Measurements from ENCODE around the gene MORN1. TPM values are rescaled to one million over a fixed set of nuclear protein-coding genes. Genes with fewer than 3 reads are reported as not detected.

The MORN1 gene
- total and polyA plus RNA-seq, 2 of the 8 experiments (the other 6 are each of a cell fraction or from before 2014, with no cell fraction given) = 5.0 to 9.1 TPM

DNA sequence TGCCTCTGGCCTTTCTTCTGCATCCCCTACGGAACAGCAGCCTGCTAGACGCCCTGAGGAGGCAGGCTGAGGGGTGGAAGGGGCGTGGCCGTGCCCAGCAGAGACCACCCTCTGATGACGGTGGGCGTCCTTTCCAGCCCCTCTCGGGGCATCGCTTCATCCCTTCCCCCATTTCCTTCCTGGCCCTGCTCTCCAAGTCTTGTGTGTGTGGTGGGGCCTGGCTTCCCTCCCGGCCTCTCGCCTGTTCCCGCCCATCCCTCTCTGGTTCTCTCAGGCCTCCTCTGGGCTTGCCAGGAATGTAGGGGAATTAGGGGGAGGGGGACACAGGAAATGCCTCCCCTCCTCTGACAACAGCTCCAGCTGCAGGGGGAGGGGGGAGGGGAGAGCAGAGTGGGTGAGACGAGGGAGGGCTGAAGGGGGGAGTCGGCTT is 112.1 kb downstream of the MORN1 start:
- Histone ChIP-seq H3K18ac (ENCODE audit: extremely low read depth, low read length) (peak overlapping the region; percentile 83), H2BK120ac (replicated peaks; ENCODE audit: low read depth, low read length) (no peak overlapping the region), H3K27ac (ENCODE audit: low read depth, low read length) (peak overlapping the region; percentile 78; the same call in 1 of the 2 replicates), H4K20me1 (replicated peaks in 1 of 2; ENCODE audit: control insufficient read depth in 1 of 2, insufficient read depth in 2 of 2, low read length in 2 of 2) (peaks cover 10 to 25% of the 10 kb centered on the region in 2 experiments), H2BK15ac (ENCODE audit: low read length) (0 out of 2 replicates have a peak overlapping the region, but pooled peaks have one; percentile 83), H2AFZ (ENCODE audit: low read length) (no peak overlapping the region), H3K79me2 (ENCODE audit: control insufficient read depth in 1 of 2, insufficient read depth in 2 of 2, low read length in 2 of 2) (peaks cover 0 to 68% of the 10 kb centered on the region in 2 experiments; a peak in 3 of 4 replicates), H2BK12ac (ENCODE audit: low read depth, low read length) (0 out of 2 replicates have a peak overlapping the region, but pooled peaks have one; percentile 27), H3K79me1 (ENCODE audit: low read depth, low read length) (peaks cover 27% of the 10 kb centered on the region), H4K5ac (ENCODE audit: insufficient read length, low read depth, low read length) (peak overlapping the region; percentile 31), H3K23me2 (ENCODE audit: low read depth, low read length) (no peaks in the 10 kb centered on the region), H4K91ac (replicated peaks; ENCODE audit: insufficient read length, low read length) (peak overlapping the region; percentile 84), H3K56ac (replicated peaks; ENCODE audit: insufficient read length, low read depth, low read length) (no peak overlapping the region), H3K27me3 (replicated peaks in 1 of 4; ENCODE audit: control insufficient read depth in 3 of 4, extremely low read depth in 1 of 4, insufficient read depth in 3 of 4, low read length in 3 of 4) (no peaks in the 10 kb centered on the region), H3K4ac (replicated peaks; ENCODE audit: insufficient read length, low read depth, low read length) (no peak overlapping the region), H4K8ac (ENCODE audit: extremely low read depth, insufficient read depth, low read length) (peak overlapping the region; percentile 85; the same call in 1 of the 2 replicates), H3K23ac (ENCODE audit: insufficient read length) (no peak overlapping the region), H3K9me3 (ENCODE audit: insufficient read depth in 2 of 2, low read depth in 1 of 2, low read length in 1 of 2) (no peaks in the 10 kb centered on the region), H3K4me3 (ENCODE audit: extremely low read depth in 1 of 4, insufficient read depth in 2 of 4, low read depth in 3 of 4, low read length in 4 of 4) (peak overlapping the region in 1 of 4 experiments; percentile 29; a peak in 1 of 8 replicates), H3K4me1 (replicated peaks in 1 of 4; ENCODE audit: control insufficient read depth in 3 of 4, insufficient read depth in 4 of 4, low read length in 3 of 4) (peaks cover 5 to 41% (median 30%) of the 10 kb centered on the region in 4 experiments), H2BK20ac (ENCODE audit: low read length) (no peak overlapping the region), H3K14ac (ENCODE audit: insufficient read length) (no peak overlapping the region), H3K4me2 (ENCODE audit: insufficient read depth in 1 of 2, low read depth in 2 of 2, low read length in 2 of 2) (peak overlapping the region; percentile 54 to 59), H2BK5ac (ENCODE audit: low read depth, low read length) (peak overlapping the region; percentile 94), H3K36me3 (ENCODE audit: control insufficient read depth in 2 of 4, insufficient read depth in 4 of 4, low read length in 3 of 4) (peaks cover 0 to 3% (median 0%) of the 10 kb centered on the region in 4 experiments; a peak in 1 of 8 replicates), H2AK5ac (ENCODE audit: low read depth, low read length) (0 out of 2 replicates have a peak overlapping the region, but pooled peaks have one; percentile 77), H3K9ac (replicated peaks in 1 of 4; ENCODE audit: extremely low read depth in 1 of 4, low read depth in 3 of 4, low read length in 3 of 4) (peak overlapping the region in 1 of 4 experiments; percentile 45; a peak in 2 of 7 replicates)
- FAIRE-seq = peak; percentile 95
- ChIA-PET CTCF (ENCODE audit: partially characterized antibody) (interaction anchor here (0.6 to 1.1 kb wide), 2 partner anchors 36 to 792 kb away, joined by 3 to 4 read pairs; no protein-coding TSS in a partner anchor), POLR2A (ENCODE audit: partially characterized antibody) (no interaction called here)
- WGBS, 2 experiments (ENCODE audit: extremely low coverage in 1 of 2, insufficient coverage in 1 of 2, insufficient read length in 1 of 2, insufficient replicate concordance in 2 of 2, low coverage in 1 of 2, low lambda C conversion rate in 2 of 2, missing lambda C conversion rate in 1 of 2) = 4% methylated on average over 11 of the region's 13 CpGs; no CpG with 5 or more reads in 1 of the 2 experiments
- peak; percentile 88 to 93 for DNase-seq (ENCODE audit: low read depth in 1 of 2, low spot score in 2 of 2)
- TF ChIP-seq MAFK (IDR thresholded peaks at IDR 0.05; ENCODE audit: low read depth, low read length) (no peak), SP1 (IDR thresholded peaks at IDR 0.05; ENCODE audit: low read depth, low read length) (peak; percentile 81), POLR2A (IDR thresholded peaks at IDR 0.05; ENCODE audit: control extremely low read depth in 1 of 2, low read depth in 2 of 2, low read length in 2 of 2) (peak in 1 of 2 experiments; percentile 46; a peak in 1 of 3 replicates), KDM1A (IDR thresholded peaks at IDR 0.05; ENCODE audit: borderline replicate concordance, low read length) (peak; percentile 96), JUN (IDR thresholded peaks at IDR 0.05; ENCODE audit: low read depth, low read length) (no peak), NANOG (IDR thresholded peaks at IDR 0.05; ENCODE audit: insufficient read depth, low read depth, low read length, poor library complexity, severe bottlenecking) (no peak), RBBP5 (IDR thresholded peaks at IDR 0.05; ENCODE audit: borderline replicate concordance, low read depth, low read length) (0 out of 2 replicates have a peak, but pooled peaks have one; percentile 32), EZH2 (IDR thresholded peaks at IDR 0.05; ENCODE audit: low read depth, low read length, severe bottlenecking) (no peak), KDM5A (IDR thresholded peaks at IDR 0.05; ENCODE audit: low read length) (no peak), ASH2L (IDR thresholded peaks at IDR 0.05; ENCODE audit: low read length) (peak; percentile 73)
- TF ChIP-seq, protein P1, sequence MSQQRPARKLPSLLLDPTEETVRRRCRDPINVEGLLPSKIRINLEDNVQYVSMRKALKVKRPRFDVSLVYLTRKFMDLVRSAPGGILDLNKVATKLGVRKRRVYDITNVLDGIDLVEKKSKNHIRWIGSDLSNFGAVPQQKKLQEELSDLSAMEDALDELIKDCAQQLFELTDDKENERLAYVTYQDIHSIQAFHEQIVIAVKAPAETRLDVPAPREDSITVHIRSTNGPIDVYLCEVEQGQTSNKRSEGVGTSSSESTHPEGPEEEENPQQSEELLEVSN (IDR thresholded peaks at IDR 0.05) = peak; percentile 79; the same call in 1 of the 2 replicates
- TF ChIP-seq, protein P2, sequence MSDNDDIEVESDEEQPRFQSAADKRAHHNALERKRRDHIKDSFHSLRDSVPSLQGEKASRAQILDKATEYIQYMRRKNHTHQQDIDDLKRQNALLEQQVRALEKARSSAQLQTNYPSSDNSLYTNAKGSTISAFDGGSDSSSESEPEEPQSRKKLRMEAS (IDR thresholded peaks at IDR 0.05) = peak; percentile 56; the same call in 1 of the 2 replicates

All from H1 (cell line).